ENCODE results near the gene TMEM170B.
A peak's percentile ranks its signal among the peaks of the same experiment; 100 is the strongest.

Gene TMEM170B, protein sequence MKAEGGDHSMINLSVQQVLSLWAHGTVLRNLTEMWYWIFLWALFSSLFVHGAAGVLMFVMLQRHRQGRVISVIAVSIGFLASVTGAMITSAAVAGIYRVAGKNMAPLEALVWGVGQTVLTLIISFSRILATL

DNA sequence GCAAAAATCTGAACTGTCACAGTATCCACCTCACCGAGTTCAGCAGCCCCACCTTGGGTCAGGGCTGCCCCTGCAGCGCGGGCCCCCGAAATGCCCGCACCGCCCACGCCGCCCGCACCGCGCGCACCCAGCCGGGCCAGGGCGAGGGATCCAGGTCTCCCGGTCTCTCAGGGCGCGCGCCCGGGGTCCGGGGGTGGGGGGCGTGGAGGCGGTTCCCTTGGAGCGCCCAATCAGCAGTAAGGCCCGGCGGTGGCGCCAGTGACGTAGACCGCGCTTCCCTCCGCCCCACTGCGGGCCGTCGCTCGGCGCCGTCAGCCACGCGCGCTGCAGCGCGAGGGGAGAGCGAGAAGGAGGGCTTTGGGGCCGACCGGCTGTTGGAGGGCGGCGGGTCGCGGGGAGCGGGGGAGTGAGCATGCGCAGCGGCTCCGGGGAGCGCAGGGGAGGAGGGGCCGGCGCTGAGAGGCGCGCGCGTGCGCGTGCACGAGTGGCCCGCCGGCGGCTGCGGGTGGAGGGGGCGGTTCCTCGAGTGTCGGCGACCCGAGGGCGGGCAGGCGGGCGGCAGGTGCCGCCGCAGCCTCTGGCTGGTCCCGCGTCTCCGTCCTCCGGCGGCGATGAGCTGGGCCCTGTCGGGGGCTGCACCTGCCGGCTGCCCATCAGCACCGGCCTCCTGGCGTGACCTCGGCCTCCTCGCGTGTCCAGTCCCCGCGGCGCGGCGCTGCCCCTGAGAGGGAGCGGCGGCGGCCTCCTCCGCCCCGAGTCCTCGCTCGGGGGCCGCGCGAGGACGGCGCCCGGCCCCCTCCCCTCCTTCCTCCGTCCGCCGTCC is at the start of gene TMEM170B:
Gene TMEM170B, plus strand, starts transcription at position 521 of the 823 bp plus-strand sequence. CDS start 529 bp downstream, outside the sequence.
- DNase-seq: peak; percentile 66

DNA sequence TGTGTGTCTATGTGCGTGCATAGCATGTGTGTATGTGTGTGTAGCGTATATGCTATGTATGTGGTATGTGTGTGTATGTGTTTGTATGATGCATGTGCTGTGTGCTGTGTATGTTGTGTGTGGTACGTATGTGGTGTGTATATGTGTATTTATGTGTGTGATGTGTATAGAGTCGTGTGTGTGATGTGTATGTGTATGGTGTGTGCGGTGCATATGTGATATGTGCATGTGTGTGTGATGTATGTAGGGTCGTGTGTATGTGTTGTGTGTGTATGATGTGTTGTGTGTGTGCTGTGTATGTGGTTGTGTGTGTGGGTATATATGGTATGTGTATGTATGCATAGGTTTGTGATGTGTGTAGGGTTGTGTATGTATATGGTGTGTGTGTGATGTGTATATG is 46.6 kb upstream of the TMEM170B start:
- no peak for DNase-seq

GRCh38 chr6:11491596-11492463 is 45.7 kb upstream of the TMEM170B start:
- DNase-seq: no peak

GRCh38 chr6:11492464-11493290 is 44.9 kb upstream of the TMEM170B start:
- no peak for DNase-seq

GRCh38 chr6:11493974-11494373 is 43.6 kb upstream of the TMEM170B start:
- DNase-seq: no peak

DNA sequence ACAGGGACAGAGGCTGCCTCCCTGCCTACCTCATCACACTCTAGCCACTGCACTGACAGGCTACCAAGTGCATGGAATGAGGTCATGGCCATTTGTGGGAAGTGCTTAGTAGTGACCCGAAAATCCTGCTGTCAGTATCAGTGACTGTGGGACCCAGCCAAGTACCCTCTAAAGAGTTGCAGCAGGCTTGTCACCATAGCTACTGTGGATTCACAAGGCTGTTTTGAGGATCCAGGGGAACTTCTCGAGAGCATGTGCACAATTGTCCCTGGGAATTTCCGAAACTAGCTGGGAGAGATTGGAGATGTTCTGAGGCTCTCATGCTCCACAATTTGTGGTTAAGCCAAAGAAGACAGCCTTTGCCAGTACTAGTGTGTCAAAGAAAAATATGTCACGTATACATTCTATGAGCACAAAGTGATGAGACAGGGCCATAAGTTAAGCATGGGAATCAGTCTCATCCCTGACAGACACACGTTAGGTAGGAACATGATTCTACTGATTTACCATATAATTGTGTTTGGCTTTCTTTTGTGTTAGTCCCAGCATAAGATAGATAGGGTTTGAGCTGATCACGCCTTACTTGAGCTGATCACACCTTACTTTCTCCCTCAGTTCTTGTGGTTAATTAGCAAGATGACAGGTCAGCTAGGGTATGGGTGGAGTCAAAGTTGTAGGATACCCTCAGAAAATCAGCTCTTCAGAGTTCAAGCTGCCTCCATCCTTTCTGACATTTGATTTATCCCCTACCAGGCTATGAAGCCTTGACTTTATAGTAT is 42.6 kb upstream of the TMEM170B start:
- DNase-seq: no peak

GRCh38 chr6:11495565-11496145 is 41.9 kb upstream of the TMEM170B start:
- DNase-seq: no peak

- DNase-seq: peak; percentile 60
Measured at GRCh38 chr6:11496152-11497060, 41.1 kb upstream of the TMEM170B start.

- no peak for DNase-seq
Measured at GRCh38 chr6:11497107-11497506, 40.4 kb upstream of the TMEM170B start.

GRCh38 chr6:11497881-11498280 is 39.7 kb upstream of the TMEM170B start:
- DNase-seq: no peak

DNA sequence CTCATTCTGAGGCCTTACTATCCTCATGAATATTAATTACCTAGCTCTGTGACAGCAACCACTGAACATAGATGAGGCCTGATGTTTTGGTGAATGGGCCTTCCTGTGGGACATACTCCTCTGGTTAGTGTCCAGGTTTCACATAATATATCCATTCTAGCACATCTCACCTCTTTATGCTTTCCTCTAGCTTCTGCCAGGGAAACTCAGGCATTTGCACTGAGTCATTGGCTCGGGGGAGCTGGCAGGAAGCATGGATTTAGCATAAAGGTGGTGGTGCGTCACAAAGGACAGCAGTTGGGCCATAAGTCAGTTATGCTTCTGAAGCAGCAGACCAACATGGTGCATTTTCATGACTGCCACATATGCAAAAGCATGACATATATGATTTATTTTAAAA is 37.5 kb upstream of the TMEM170B start:
- peak; percentile 15 for DNase-seq

DNA sequence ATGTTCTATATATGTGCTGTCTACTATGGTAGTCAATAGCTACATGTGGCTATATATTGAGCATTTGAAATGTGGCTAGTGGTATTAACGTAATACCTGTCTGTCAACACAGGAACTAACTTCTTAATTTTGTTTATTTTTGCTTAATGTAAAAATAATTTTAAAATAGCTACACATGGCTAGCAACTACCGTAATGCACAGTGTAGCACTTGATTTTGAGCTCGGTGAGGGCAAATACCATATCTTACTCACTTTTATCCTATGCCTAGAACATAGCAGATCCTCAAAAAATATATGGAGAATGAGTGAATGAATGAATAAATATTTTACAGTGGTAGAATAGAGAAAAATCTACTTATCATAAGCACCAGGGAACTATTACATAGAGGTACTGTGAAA is 28.1 kb upstream of the TMEM170B start:
- DNase-seq: no peak

DNA sequence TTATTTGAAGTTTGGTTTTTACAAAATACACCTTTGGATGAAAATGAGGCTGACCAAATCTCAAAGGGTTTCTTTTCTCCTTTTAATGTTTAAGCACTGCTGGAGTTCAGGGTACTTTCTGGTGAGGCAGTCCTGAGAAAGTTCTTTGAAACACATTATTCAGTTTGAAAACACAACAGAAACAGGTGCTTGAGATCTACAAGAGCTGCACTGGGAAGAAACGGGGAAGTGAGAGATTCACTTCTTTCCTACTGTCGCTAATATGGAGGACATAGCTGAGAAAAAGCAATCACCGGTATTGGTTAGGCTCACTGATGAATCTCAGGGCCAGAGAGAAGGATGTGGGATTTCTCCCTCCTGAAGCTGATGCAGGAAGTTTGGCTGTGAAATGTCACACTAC is 22.9 kb upstream of the TMEM170B start:
- DNase-seq: no peak

- DNase-seq: no peak
Measured at GRCh38 chr6:11515763-11516162, 21.8 kb upstream of the TMEM170B start.

DNA sequence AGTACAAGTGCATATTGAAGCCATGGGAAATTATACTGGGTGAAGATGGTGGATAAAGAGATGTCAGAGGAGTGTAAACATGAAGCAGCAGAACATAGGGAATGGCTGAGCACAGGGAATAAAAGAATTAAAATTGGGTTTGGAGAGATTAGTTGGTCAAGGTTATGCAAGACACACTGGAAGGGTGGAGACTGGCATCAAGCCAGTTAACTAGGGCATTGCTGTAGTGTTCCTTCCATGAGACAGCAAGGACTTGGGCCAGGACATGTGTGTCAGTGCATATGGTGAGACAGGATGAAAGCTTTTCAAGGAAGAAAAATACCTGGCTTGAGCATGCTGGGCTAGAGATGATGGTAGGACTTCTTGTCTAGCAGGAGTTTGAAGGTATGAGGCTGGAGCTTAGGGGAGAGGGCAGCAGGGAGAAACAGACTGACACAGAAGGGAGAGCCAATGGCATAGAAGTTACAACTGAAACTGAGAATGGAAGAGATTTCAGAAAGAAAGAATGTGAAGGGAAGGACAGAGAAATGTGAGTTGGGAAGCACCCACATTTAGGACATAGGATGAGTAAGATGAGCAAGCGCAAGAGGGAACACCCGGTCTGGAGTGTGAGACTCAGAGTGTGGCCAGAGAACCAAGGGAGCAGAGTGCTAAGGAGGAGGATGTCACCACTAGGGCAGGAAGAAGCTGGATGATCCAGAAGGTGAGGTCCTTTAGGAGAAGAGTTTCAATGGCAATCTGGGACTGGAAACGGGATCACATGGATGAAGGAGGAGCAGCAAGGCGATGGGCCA is 14.5 kb upstream of the TMEM170B start:
- DNase-seq: no peak

DNA sequence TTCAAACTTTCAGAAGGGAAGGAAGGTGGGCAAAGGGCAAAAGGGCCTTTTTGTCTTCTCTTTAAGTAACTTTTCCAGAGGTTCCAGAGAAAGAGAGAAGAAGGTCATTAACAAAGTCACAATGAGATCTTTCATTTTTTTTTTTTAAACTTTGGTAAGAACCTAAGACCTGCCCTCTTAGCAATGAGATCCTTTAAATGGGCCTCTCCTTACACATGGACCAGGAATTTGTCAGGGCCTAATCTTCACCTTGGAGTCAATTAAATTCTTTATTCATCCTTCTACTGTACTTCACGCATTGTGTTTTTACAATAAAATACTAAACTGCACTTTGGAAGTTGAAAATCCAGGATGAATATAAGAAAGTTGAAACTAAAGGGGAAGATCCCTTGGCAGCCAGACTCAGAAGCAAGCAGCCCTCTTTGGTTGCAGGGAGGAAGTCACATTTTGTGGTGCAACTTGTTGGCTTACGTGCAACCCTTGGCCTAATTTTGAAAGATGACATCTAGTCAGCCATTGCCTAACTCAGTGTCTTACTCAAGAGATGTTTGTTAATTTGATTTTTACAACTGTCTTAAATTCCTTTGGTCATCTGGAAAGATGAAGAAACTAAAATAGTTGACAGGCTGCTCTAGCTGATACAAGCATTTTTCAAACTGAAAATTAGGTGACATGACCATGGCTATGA is 11.9 kb upstream of the TMEM170B start:
- no peak for DNase-seq

DNA sequence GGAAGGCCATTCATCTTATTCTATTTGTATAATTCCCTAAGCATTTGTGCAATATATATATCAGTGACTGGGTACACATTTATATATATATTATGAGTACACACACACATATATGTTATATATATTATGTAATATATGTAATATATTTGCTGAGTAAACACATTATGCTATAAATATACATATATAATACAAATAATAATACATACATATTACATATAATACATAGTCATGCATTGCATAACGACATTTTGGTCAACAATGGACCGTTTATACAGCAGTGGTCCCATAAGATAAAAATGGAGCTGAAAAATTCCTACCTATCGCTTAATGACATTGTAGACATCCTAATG is 11.4 kb upstream of the TMEM170B start:
- no peak for DNase-seq

DNA sequence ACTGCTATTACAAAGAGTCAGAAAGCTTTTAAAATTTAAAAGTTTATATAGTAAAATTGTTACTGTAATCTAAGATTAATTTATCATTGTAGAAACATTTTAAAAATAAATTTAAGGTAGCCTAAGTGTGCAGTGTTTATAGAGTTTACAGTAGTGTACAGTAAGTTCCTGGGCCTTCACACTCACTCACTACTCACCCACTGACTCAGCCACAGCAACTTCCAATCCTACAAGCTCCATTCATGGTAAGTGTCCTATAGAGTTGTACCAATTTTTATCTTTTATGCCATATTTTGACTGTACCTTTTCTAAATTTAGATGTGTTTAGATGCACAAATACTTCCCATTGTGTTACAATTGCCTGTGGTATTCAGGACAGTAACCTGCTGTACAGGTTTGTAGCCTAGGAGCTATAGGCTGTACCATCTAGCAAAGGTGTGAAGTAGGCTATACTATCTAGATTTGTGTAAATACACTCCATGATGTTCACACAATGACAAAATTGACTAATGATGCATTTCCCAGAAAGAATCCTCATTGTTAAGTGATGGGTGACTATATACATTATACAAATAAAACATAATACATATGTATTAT is 10.2 kb upstream of the TMEM170B start:
- no peak for DNase-seq

GRCh38 chr6:11528996-11529395 is 8.6 kb upstream of the TMEM170B start:
- no peak for DNase-seq
